LNCAP (cell line): ENCODE data around the gene OR51B4.

Experiments used
- CTCF ChIP-seq: fragments of 450-650 bp; IDR thresholded peaks from 2 replicates; pipeline ENCODE4 v1.5.1; 2017; ENCODE audit warnings: mild to moderate bottlenecking

Gene OR51B4

GRCh38 chr11:5289696-5290095 lies 12.1 kb downstream of the OR51B4 start:
- TF ChIP-seq CTCF = no peak

- TF ChIP-seq CTCF = no peak
Observed at GRCh38 chr11:5288906-5289550, 12.7 kb downstream of the OR51B4 start.

DNA sequence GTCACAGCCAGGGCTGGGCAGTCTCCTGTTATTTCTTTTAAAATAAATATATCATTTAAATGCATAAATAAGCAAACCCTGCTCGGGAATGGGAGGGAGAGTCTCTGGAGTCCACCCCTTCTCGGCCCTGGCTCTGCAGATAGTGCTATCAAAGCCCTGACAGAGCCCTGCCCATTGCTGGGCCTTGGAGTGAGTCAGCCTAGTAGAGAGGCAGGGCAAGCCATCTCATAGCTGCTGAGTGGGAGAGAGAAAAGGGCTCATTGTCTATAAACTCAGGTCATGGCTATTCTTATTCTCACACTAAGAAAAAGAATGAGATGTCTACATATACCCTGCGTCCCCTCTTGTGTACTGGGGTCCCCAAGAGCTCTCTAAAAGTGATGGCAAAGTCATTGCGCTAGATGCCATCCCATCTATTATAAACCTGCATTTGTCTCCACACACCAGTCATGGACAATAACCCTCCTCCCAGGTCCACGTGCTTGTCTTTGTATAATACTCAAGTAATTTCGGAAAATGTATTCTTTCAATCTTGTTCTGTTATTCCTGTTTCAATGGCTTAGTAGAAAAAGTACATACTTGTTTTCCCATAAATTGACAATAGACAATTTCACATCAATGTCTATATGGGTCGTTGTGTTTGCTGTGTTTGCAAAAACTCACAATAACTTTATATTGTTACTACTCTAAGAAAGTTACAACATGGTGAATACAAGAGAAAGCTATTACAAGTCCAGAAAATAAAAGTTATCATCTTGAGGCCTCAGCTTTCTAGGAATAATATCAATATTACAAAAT lies 13.4 kb downstream of the OR51B4 start:
- no peak for TF ChIP-seq CTCF

DNA sequence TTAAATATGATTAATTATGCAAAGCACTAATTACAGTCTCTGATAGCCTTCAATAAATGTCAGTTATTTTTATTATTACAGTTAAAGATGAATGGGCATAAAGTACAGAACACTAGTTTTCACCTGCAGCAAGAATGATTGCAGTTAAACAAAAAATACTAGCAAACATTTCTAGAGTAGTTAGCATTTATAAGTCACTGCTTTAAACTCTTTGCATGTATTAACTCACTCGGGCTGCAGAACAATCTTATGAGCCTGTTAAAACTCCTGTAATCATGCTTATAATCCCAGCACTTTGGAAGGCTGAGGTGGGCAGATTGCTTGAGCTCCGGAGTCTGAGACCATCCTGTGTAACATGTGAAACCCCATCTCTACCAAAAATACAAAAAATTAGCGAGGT lies 14.8 kb downstream of the OR51B4 start:
- no peak for TF ChIP-seq CTCF

DNA sequence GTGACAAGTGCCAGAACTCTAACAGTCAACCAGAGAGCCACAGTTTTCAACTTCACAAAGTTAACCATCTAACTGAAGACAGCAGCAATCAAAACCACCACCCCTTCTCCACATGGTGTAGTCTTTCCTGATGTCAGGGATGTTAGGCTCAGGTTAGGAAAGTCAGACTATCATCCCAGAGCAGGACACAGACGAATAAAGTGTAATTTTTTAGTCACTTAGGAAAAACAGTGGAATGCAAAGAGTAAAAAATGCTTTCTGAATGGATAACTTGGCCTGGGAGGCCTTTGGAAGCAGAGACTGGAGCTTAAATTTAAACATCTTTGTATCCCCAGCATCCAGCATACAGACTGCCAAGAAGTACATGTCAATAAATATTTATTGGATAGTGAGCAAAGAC lies 15.4 kb downstream of the OR51B4 start:
- TF ChIP-seq CTCF = no peak

DNA sequence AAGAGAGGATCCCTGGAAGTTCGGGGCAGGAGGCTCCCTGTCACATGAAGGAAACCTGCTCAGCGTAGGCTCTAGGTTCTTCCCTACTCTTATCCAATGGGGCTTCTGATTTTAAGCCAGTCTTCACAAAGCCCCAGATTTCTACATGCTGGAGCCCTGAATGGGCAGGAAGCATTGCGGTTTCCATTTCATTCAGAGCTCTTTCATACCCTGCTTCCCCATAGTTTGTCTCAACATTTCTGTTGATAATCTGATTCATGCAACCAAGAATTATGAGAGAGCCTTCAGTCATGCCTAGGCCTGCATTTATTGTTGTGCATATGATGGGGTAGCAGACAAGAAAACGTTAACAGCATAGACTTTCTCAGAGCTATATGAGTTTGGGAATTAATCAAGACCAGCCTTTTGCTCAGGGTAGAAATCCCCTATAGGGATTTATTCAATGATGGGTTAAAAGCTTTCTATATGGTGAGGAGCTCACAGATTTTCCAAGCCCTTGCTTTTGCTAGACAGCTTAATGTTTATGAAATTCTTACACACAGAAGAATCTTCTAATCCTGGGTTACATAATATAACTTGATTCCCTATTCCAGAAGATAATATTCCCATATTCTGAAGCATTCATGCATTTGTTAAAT lies 15.9 kb downstream of the OR51B4 start:
- no peak for TF ChIP-seq CTCF

GRCh38 chr11:5284637-5285036 lies 17.1 kb downstream of the OR51B4 start:
- no peak for TF ChIP-seq CTCF
